Eye (tissue), 1 donor: ENCODE data around the gene MROH2A.
"Not testable (repeated sequence)": the region's sequence is repeated elsewhere in the genome, so short reads cannot be mapped to it uniquely, and the experiment has no call there.

Source experiments
- DNase-seq: peaks from one replicate; pipeline ENCODE4 v3.0.0-alpha.2; 2015

The MROH2A gene, protein sequence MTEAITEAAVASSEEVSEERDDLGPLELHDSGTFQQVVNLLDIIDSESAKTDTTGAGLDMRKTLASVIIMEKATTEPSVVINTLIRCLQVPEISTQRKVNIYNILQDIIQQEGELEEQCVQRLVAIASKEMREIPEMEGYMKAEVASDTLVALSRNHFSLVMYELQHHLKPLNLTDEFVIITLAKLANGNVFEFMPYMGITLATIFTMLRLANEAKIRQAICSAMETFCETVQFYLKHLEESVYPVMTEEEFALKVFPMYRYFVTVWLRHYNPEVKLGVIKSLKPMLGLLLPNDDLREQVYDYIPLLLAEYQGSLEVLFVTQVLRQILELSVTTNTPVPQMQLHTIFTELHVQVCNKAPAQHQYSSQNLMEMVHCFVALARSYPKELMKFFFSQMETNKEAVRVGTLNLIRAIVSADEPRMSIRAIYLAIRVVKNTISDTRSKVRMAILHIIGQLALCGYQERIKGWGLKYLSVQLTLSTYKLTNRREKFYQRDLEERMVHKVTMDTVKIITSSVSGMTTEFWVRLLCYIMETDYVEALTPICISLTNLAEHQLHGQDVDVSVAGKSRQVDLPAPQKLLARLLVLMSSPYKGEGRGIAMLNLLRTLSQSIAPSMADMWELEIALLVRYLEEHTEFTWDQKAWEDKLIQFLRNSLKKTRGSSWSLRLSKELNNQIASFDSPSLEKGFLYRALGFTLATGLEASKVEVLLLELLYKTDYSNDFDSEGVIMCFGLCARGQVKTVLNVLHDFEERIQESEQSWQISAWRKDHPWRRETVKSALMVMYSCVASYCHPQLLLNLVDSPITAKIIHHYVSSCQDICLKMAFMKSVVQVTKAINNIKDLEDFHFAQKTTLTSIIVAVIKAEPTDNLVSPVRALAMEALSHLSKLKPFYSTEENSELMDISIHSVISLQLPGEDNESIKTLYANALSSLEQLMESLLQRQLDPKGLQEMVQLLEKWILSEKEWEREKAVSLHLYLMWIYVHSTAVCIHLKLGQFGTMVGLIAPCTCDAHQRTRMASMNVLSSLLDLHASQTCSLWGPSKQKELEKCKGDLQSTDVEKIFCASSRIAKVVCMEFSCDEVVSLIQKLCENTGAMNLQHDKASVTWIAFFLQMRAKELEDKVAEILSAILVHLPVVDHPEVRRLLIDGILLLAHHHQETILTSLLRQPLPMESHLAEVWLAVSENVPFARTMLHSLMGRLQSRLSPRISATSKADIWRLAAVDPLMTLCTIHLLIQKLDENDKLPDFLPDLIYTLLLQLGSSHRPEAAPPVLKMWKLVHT (N-terminal part only)

GRCh38 chr2:233778030-233778429 lies at the start of gene MROH2A:
MROH2A (plus strand) TSS chr2:233778330; CDS start chr2:233779359, 1,029 bp downstream.
- DNase-seq = no peak

GRCh38 chr2:233728723-233729301 lies 49.3 kb upstream of the MROH2A start, which contains the start of gene UGT1A3:
UGT1A3 (plus strand) TSS chr2:233729042; CDS start chr2:233729127, 85 bp downstream.
- DNase-seq = no peak

DNA sequence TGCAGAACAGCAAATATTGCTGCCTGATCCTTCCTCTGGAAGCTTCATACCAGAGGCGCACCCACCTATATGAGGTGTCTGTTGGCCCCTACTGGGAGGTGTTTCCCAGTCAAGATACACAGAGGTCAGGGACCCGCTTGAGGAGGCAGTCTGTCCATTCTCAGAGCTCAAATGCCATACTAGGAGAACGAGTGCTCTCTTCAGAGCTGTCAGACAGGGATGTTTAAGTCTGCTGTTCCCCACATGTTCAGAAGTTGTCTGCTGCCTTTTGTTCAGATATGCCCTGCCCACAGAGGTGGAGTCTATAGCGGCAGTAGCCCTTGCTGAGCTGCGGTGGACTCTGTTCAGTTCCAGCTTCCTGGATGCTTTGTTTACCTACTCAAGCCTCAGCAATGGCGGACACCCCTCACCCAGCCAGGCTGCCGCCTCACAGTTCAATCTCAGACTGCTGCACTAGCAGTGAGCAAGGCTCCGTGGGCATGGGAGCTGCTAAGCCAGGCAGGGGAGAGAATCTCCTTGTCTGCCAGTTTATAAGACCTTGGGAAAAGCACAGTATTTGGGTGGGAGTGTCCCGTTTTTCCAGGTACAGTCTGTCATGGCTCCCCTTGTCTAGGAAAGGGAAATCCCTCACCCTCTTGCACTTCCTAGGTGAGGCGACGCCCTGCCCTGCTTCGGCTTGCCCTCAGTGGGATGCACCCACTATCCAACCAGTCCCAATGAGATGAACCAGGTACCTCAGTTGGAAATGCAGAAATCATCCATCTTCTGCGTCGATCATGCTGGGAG lies 41.1 kb upstream of the MROH2A start:
- DNase-seq = not testable (repeated sequence)

DNA sequence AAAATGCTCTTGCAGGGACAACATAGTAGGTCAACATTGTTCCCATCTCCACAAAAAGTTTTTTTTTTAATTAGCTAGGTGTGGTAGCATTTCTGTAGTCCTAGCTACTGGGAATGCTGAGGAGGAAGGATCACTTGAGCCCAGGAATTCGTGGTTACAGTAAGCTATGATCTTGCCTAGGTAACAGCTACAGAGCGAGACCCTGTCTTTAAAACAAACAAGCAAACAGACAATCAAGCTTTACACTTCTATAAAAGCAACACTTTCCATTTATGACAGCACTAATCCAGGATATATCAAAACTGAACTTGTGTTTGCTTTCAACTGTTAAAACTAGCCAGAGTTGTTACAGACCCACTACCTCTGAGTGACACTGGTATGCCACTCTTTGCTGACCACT lies 37.3 kb upstream of the MROH2A start:
- no peak for DNase-seq

- no peak for DNase-seq
Measured at GRCh38 chr2:233743464-233744259, 34.5 kb upstream of the MROH2A start.

- DNase-seq = no peak
Measured at GRCh38 chr2:233745073-233745755, 32.9 kb upstream of the MROH2A start.

DNA sequence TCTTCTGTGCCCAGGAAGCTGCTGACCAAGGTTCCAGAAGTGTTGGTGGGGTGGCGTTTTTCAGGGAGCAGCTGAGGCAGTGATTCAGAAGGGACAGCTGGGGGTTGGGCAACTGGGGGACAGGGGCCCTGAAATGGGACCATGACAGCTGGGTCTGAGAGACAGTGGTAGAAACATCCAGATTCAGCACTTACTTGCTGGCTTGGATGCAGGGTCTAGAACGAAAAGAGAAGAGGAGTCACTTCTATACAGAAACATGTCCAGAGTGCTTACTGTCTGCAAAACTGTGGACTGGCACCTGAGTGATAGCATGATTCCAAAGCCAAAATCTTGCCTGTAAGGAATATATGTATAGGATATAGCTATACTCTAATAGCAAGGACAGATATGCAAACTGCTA lies 32.3 kb upstream of the MROH2A start:
- not testable (repeated sequence) for DNase-seq

DNA sequence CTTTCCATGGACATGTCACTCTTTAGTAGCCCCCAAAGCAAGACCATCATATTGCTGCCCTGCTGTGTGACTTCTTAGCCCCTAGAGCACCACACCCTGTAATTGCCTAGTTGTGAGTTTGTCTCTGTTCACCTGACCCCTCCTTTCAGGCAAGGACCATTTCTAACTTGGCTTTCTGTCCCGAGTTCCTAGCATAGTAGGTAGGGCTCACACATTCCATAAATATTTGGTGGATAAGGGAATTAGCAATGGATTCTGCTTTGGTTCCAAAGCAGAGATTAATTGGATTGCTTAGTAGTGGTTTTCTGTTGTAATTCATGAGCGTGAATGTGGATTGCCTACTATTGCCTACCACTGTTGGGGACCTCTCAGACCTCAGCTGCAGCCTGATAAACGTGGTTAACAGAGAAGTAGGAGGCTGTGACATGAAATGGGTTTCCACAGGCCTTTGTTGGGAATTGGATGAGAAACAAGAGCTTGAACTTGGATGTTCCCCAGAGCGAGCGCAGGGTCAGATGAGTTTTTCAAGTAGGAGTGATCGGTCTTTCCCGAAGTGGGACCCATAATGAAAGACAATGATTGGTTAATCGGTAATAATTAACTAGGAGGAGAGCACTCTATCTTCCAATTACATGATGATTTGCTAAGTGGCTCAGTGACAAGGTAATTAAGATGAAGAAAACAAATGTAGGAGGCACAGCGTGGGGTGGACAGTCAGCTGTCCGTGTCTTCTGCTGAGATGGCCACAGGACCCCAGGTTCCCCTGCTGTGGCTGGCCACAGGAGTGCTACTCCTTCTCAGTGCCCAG lies 31.5 kb upstream of the MROH2A start:
- no peak for DNase-seq

- DNase-seq = no peak
Measured at GRCh38 chr2:233747283-233747544, 30.9 kb upstream of the MROH2A start.

GRCh38 chr2:233750689-233751088 lies 27.4 kb upstream of the MROH2A start:
- DNase-seq = not testable (repeated sequence)

GRCh38 chr2:233751212-233752009 lies 26.7 kb upstream of the MROH2A start:
- DNase-seq = not testable (repeated sequence)

GRCh38 chr2:233754872-233755611 lies 23.1 kb upstream of the MROH2A start:
- DNase-seq = no peak

- no peak for DNase-seq
Measured at GRCh38 chr2:233756429-233757081, 21.6 kb upstream of the MROH2A start.

GRCh38 chr2:233758141-233758540 lies 20.0 kb upstream of the MROH2A start:
- DNase-seq = no peak

DNA sequence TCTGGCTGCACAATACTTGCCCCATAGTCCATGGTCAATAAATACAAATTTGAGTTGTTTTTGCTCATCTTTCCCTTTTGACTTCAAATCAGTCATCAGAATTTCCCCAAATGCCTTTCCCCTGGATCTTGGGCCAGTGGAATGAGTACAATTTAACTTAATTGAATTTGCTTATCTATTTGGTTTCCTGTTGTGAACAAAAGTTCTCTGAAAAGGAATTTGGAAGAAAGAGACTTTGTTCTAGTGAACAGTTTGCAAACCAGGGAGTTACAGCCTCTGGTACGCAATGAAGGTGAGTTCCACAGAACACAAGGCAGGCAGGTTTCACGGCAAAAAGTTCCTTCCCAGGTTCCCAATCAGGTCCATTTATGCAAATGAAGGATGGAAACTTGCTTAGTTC lies 19.3 kb upstream of the MROH2A start:
- no peak for DNase-seq

DNA sequence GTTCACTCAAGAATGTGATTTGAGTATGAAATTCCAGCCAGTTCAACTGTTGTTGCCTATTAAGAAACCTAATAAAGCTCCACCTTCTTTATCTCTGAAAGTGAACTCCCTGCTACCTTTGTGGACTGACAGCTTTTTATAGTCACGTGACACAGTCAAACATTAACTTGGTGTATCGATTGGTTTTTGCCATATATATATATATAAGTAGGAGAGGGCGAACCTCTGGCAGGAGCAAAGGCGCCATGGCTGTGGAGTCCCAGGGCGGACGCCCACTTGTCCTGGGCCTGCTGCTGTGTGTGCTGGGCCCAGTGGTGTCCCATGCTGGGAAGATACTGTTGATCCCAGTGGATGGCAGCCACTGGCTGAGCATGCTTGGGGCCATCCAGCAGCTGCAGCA lies 18.1 kb upstream of the MROH2A start, which contains the start of gene UGT1A1:
Gene UGT1A1 (plus strand): TSS at position 228 of the 400 bp plus-strand sequence. CDS start 18 bp downstream, at position 246.
- no peak for DNase-seq
